ENCODE measurements around the gene SH3PXD2A. TPM values are rescaled to one million over a fixed set of nuclear protein-coding genes. Genes with fewer than 3 reads are reported as not detected.

The SH3PXD2A gene
- total and polyA plus RNA-seq, 9 of the 15 experiments (the other 6 are each of a cell fraction or from before 2014, with no cell fraction given), result 0.41 to 9.3 (median 2.5) TPM

- no peak for TF ChIP-seq ZBTB26 (CRISPR knock-in tag; IDR thresholded peaks at IDR 0.05)
Measured at GRCh38 chr10:103855424-103855823, at the start of gene SH3PXD2A (continued).

GRCh38 chr10:103901299-103901698 lies 45.9 kb upstream of the SH3PXD2A start:
- Histone ChIP-seq H3K27me3 (ENCODE audit: control insufficient read depth in 2 of 2, insufficient read depth in 2 of 2, low read length in 2 of 2) (no peaks in the 10 kb centered on the region), H3K36me3 (ENCODE audit: control insufficient read depth, insufficient read depth, low read length) (peaks cover 26% of the 10 kb centered on the region; the same call in 1 of the 3 replicates), H3K4me2 (ENCODE audit: insufficient read depth, low read length) (no peak overlapping the region), H3K79me2 (ENCODE audit: control insufficient read depth, insufficient read depth, low read length) (no peaks in the 10 kb centered on the region), H2AFZ (ENCODE audit: low read depth, low read length) (no peak overlapping the region), H3K4me1 (replicated peaks in 1 of 2; ENCODE audit: control insufficient read depth in 2 of 2, insufficient read depth in 2 of 2, low read length in 2 of 2) (no peaks in the 10 kb centered on the region), H3K9me3 (replicated peaks; ENCODE audit: control insufficient read depth, insufficient read depth, low read depth, low read length) (no peaks in the 10 kb centered on the region), H3K9me1 (ENCODE audit: control insufficient read depth, insufficient read depth, low read length) (no peaks in the 10 kb centered on the region), H4K20me1 (replicated peaks; ENCODE audit: control insufficient read depth, insufficient read depth, low read length) (no peaks in the 10 kb centered on the region), H3K9ac (ENCODE audit: insufficient read depth in 1 of 2, low read depth in 2 of 2, low read length in 2 of 2) (no peak overlapping the region), H3K4me3 (no peak overlapping the region), H3K27ac (ENCODE audit: extremely low read depth, low read depth, low read length) (no peak overlapping the region)
- ChIA-PET CTCF (ENCODE audit: low intra/inter-chr PET ratio) (no interaction called here), POLR2A (no interaction called here)
- intact Hi-C loops (cut with micrococcal nuclease), result no loop called here
- ATAC-seq, result no peak
- no peak for FAIRE-seq
- no peak for DNase-seq (ENCODE audit: extremely low read depth in 1 of 4, low spot score in 3 of 4)
- BruUV-seq (replicated peaks), result no TSS peak
- no peak for TF ChIP-seq LCOR (CRISPR knock-in tag; IDR thresholded peaks at IDR 0.05)
- TF ChIP-seq ASH1L (IDR thresholded peaks at IDR 0.05; ENCODE audit: borderline replicate concordance, low read depth, partially characterized antibody), result no peak
- TF ChIP-seq, protein P1, sequence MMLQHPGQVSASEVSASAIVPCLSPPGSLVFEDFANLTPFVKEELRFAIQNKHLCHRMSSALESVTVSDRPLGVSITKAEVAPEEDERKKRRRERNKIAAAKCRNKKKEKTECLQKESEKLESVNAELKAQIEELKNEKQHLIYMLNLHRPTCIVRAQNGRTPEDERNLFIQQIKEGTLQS (IDR thresholded peaks at IDR 0.05), result no peak
- TF ChIP-seq, protein P1 (CRISPR knock-in tag; conservative IDR thresholded peaks at IDR 0.05), result no peak
- in situ Hi-C loops (cut with MboI), result no loop called here
- WGBS (ENCODE audit: insufficient coverage, low coverage, missing lambda C conversion rate), result 70% methylated on average over 5 of the region's 5 CpGs

Data from K562 (cell line).